ENCODE measurements around the gene RBM14.
A peak's percentile ranks its signal among the peaks of the same experiment; 100 is the strongest.
"Not testable (repeated sequence)": the region's sequence is repeated elsewhere in the genome, so short reads cannot be mapped to it uniquely, and the experiment has no call there.

Gene RBM14, protein sequence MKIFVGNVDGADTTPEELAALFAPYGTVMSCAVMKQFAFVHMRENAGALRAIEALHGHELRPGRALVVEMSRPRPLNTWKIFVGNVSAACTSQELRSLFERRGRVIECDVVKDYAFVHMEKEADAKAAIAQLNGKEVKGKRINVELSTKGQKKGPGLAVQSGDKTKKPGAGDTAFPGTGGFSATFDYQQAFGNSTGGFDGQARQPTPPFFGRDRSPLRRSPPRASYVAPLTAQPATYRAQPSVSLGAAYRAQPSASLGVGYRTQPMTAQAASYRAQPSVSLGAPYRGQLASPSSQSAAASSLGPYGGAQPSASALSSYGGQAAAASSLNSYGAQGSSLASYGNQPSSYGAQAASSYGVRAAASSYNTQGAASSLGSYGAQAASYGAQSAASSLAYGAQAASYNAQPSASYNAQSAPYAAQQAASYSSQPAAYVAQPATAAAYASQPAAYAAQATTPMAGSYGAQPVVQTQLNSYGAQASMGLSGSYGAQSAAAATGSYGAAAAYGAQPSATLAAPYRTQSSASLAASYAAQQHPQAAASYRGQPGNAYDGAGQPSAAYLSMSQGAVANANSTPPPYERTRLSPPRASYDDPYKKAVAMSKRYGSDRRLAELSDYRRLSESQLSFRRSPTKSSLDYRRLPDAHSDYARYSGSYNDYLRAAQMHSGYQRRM

DNA sequence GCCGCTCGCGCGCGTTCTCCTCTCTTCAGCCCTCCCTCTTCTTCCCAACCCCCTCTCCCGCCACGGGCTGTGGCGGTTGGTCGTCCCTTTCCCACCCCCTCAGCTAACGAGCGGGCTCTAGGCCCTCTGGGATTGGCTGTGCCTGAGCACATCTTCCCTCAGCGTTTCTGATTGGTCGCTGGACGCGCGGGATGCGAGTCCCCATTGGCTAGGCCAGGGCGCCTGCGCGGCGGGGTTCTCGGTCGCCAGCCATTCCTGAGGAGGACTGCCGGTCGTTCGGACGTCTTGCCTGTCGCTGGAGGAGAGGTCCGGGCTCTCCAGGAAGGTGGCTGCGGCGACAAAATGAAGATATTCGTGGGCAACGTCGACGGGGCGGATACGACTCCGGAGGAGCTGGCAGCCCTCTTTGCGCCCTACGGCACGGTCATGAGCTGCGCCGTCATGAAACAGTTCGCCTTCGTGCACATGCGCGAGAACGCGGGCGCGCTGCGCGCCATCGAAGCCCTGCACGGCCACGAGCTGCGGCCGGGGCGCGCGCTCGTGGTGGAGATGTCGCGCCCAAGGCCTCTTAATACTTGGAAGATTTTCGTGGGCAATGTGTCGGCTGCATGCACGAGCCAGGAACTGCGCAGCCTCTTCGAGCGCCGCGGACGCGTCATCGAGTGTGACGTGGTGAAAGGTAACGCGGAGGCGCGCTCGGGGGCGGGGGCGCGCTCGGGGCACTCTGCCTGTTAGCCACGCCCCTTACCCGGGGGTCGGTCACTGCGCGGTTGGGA lies at the start of gene RBM14:
RBM14 (plus strand) TSS at position 252 of the 776 bp plus-strand sequence; CDS start at position 343, 91 bp downstream.
- DNase-seq (ENCODE audit: low read depth), result peak; percentile 98

DNA sequence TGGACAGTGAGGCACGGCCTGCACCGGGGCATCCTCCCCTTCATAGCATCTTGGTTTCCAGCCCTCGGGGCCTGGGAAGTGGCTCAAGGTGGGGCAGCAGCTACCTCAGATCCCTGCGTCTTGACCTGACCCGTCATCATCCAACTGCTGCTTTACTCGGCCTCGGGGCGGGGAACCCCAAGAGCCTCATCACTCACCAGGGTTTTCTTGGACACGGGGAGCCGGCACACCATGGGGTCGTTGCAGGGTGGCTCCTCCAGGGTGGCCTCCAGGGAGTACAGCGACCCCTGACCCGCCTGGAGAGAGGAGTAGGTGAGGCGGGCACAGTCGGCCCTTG lies 48.7 kb upstream of the RBM14 start:
- no peak for DNase-seq (ENCODE audit: low read depth)

DNA sequence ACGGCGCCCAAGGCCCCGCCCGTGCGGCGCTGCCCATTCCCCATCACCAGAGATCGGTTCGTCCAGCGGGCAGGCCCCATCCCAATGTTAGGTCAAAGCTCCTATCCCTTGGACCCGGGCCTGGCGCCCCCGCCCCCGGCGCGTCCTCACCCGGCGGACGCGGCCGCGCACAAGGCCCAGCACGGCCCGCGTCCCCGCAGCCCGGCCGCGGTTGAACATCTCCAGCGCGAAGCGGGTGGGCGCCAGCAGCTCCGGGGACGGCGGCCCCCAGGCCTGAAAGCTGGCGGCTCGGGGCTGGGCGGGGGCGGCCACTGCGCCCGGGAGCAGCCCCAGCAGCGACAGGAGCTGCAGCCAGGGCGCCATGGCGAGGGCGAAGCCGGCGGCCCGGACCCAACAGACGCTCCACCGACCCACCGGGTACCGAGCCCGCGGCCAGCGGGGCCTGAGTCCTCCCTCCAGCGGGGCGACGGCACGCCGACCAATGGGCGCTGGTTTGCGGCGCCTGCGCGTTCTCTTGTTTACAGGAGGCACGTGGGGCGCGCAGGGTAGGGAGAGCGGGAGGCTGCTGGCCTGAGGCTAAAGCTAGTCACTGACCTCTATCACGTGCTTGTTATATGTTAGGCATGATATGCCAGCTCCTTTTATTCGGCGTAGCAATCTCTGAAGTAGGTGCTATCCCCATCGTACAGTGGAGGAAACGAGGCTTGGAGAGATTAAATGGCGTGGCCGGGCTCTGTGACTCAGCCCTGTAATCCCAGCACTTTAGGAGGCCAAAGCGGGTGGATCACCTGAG lies 48.1 kb upstream of the RBM14 start, which contains the start of gene CTSF:
CTSF (minus strand) TSS at position 483 of the 793 bp plus-strand sequence; CDS start at position 363, 120 bp downstream.
- peak; percentile 62 for DNase-seq (ENCODE audit: low read depth)

DNA sequence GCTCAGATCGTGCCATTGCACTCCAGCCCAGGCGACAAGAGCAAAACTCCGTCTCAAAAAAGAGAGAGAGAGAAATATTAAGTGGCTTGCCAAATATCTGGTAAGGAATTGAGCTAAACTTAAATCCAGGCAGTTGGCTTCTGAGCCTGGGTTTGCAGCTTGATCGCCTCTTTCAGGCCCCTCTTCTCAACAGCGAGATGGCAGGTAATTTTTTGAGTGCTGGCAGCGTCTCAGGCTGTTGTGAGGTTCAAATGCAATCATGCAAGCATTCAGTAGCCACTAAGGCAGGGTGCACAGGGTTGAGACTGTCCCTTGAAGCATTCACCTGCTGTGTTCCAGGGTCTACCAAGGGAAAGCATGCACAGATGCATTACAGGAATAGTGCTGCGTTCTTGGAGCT lies 47.4 kb upstream of the RBM14 start:
- DNase-seq (ENCODE audit: low read depth), result no peak

DNA sequence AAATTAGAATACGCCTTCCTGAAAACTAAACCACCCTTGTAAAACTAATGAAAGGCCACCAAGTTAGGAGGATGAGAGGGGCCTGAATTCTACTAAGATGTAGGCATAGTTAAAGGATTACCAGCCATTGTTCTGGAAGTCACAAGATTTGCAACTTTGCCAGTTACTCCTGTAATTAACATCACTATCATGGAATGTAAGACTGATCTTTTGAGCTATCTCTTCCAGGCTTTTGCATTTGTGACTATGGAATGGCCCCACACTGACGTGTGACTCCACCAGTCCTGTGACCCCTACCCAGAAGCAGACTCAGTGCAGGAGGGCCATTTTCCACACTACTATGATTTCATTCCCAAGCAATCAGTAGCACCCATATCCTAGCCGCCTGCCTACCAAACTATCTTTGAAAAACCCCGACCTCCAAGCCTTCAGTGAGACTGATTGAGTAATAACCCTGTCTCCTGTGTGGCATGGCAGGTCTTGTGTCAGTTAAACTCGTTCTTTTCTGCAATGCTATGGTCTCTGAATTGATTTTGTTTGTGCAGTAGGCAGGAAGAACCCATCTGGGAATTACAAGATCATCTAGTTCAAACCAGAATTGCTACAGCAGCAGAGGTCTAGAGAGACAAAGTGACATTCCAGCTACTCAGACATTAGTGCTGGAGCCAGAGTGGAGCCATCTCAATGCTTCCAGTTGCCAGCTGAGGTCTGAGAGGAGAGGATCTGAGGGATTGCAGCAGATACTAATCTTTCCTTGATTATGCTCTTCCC lies 46.2 kb upstream of the RBM14 start:
- no peak for DNase-seq (ENCODE audit: low read depth)

DNA sequence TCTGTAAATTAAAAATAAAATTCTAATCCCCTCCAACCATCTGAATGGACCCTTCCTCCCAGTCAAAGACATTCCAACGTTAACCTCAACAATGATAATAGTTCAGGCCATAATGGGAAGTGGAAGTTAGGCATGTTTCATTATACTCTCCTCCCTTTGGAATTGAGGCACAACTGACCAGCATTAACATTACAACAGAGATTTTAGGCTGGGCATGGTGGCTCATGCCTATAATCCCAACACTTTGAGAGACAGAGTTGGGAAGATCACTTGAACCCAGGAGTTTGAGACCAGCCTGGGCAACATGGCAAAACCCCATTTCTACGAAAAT lies 45.6 kb upstream of the RBM14 start:
- no peak for DNase-seq (ENCODE audit: low read depth)

DNA sequence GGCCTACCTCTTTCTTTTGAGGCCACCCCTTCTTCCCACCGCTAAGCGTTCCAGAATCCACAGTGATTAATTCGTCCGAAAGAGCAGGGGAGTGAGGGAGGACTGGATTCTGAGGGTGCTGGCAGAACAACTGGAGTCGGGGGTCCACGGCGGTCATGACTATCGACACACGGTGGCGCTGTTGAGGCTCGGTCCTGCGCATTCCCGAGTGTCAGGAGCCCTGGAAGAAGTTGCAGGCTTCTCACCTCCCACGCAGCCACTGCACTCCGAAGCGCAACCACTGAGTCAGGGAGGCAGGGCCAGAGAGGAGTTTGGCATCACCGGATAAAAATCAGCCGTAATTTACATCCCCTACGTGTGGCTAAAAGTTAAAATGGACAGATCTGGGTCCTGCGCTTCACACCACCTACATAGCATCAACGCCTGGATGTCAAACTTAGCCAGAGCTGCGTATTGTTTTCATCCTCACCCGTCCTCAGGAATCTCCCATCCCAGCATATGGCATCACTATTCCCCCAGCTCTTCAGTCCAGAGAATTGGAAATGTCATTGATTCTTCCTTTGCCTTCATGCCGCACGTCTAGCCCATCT lies 37.3 kb upstream of the RBM14 start:
- peak; percentile 79 for DNase-seq (ENCODE audit: low read depth)

DNA sequence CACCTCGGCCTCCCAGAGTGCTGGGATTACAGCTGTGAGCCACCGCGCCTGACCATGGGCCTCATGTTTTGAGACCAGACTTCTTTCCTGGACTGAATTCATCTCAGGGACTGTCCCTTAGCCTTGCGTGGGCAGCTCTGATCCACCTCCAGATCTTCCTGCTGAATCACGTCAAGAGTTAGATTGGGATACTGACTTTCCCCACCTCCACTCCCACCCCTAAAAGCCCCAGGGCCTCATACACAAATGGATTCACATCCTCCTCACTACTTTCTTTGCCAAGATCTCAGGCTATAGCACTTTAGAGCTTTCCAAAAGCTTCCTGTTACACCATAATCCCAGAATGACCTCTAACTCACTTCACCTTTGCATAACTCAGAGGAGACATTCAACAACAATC lies 35.6 kb upstream of the RBM14 start:
- DNase-seq (ENCODE audit: low read depth), result no peak

DNA sequence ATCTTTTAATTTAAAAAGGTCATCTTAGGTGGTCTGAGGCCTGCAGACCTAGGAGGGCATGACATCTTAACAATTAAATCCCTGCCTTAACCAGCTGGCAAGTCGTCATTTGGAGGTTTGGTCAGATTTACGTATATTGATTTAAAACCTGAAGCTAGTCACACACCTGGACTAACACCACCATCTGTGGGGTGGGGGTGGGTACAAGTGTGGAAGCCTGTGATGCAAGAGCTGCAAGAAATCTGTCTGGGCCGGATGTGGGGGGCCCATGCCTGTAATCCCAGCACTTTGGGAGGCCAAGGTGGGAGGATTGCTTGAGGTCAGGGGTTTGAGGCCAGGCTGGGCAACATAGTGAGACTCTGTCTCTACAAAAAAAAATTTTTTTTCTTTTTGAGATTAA lies 35.2 kb upstream of the RBM14 start:
- DNase-seq (ENCODE audit: low read depth), result no peak

DNA sequence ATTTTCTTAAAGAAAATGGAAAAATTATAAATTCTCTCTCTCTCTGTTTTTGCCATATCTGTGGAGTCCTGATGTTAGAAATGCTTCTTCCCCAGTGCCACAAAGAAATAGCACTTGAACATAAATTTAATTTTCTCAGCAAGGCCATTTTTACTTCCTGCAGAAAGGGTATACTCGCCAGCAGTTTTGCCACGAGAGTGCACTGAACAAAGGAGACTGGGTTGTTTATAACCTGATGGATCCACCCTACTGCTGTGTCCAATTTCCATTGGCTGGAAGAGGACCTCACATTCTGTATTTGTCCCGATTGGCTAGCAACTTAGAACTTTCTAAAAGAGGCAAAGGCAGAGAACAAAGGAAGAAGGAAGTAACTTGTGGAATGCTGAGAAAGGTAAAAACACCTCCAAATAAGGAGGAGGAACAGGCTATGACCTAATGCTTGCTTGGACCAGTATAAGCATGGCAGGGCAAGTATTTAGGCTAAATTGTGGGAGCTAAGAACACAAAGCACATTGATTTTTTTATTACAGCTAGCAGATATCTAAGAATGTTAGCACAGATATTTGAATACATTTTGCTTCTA lies 33.8 kb upstream of the RBM14 start:
- not testable (repeated sequence) for DNase-seq (ENCODE audit: low read depth)

DNA sequence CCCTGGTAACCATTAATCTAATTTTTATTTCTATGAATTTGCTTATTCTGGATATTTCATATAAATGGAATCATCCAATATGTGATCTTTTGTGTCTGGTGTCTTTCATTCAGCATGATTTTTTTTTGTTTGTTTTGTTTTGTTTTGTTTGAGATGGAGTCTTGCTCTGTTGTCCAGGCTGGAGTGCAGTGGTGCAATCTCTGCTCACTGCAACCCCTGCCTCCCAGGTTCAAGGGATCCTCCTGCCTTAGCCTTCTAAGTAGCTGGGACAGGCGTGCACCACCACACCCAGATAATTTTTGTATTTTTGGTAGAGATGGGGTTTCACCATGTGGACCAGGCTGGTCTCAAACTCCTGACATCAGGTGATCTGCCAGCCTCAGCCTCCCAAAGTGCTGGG lies 31.0 kb upstream of the RBM14 start:
- DNase-seq (ENCODE audit: low read depth), result not testable (repeated sequence)

DNA sequence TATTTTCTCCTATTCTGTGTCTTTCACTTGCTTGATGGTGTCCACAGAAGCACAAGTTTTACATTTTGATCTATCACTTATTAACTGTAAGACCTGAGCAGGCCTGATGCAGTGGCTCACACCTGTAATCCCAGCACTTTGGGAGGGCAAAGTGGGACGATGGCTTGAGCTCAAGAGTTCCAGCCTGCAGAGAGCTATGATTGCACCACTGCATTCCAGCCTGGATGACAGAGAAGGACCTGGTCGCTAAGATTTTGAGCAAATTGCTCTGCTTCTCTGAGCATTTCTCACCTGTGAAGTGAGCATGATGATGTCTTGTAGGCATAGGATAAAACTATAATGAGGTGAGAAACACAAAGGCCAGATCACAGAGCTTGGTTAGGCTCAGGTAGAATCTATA lies 30.3 kb upstream of the RBM14 start:
- DNase-seq (ENCODE audit: low read depth), result no peak

DNA sequence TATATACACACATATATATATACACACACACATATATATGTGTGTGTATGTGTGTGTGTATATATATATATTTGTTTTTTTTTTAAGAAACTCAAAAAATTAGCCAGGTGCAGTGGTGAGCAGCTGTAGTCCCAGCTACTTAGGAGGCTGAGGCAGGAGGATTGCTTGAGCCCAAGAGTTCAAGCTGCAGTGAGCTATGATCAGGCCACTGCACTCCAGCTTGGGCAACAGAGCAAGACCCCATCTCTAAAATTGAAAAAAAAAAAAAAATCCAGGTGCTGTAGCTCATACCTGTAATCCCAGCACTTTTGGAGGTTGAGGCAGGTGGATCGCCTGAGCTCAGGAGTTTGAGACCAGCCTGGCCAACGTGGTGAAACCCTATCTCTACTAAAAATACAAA lies 27.1 kb upstream of the RBM14 start:
- not testable (repeated sequence) for DNase-seq (ENCODE audit: low read depth)

DNA sequence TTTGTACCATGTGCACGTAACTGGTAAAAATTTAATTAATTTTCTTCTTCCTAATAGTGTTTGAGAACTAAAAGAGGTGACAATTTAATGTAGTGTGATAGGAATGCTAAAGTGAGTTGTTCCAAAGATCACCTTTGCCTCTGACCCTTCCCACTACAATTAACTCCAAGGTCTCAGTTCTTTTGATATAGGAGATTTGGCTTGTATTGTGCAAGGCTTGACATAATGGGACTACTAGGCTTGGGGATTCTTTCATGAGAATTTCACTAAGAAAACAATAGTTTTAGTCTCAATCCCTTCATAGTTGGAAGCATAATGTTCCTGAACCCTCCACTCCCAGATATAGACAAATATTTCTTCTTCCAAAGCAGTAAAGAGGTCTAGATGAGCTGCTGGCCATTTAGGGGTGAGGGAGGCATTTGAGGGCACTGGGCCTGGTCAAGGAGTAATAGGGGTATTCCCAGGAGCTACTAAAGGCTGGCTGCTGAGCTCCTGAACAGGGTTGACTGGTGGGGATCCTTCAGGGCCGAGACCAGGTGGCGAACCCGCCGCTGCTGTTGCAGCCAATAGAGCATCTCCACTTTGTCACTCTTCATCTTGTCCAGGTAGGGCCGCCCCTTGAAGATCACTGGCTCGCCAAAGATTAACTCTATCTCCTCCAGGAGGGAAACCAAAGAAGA lies 26.3 kb upstream of the RBM14 start:
- no peak for DNase-seq (ENCODE audit: low read depth)

DNA sequence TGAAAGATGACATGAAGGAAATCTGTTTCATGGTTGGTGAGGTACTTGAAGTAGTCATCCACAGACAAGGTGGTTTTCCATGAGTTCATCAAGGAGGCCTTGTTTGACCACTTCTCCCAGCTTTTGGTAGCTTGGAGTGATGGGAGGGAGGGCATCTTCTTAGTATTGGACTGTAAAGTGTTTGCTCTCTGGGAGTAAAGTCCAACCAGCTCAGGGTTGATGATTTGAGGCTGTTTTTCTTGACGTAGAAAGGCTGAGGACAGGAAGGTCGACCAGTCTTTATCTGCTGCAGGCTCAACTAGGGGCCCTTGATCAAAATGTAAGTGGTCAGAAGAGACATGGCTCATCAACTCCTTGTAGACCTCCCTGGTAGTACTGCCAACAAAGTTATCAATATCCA lies 25.3 kb upstream of the RBM14 start:
- no peak for DNase-seq (ENCODE audit: low read depth)

DNA sequence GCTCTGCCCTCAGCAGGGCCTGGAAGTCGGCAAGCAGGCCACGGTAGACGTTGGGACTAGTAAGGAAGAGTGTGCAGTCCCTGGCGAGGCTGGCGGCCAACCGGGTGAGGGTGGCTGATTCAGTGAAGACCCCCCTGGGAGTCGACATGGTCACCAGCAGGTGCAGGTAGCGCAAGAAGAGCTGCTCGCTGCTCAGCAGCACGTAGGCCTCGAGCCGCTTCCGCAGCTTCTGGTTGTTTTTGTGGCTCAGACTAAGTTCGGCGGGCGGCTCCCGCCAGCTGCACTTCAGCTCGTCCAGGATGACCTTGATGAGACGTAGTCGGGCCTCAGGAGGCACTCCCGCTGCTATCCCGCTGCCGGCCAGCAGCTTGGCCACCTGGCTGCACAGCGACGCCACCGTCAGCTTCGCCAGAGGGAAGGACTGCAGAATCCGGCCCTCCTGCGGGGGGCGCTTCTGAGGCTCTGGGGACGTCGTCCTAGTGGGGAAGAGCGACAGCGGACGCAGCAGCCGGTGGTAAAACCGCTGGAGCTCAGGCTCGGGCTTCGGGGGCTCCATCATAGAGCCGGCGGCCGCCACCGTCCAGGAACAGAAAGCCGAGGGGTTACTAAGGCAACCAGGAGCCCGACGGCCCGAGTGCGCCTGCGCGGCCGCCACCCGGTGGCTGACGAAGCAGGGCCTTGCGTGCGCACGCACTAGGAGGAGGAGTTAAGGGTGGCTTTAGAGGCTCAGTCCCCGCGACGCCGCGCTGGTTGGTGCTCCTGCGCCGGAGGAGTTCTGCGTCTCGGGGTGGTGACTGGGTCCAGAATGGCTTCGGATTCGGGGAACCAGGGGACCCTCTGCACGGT lies 23.8 kb upstream of the RBM14 start, which contains the start of the genes CCDC87 and CCS:
CCDC87 (minus strand) TSS at position 607 of the 846 bp plus-strand sequence; CDS start at position 559, 48 bp downstream.
CCS (plus strand) TSS at position 729 of the 846 bp plus-strand sequence; CDS start at position 806, 77 bp downstream.
- DNase-seq (ENCODE audit: low read depth), result peak; percentile 97

DNA sequence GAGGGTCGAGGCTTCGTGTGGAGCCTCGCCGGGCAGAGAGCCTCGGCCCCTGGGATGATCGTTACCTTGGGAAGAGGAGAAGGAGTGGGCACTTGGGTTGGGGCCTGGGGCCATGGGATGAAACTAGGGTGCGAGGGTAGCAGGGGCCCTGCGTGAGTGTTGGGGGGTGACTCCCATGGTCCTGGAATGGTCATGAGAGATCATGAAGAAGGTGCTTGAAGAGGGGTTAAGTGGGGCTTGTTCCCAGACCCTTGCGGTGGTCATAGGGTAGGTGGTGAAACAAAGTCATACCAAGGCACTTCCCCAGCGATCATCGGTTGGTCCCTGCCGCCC lies 23.2 kb upstream of the RBM14 start:
- DNase-seq (ENCODE audit: low read depth), result no peak

DNA sequence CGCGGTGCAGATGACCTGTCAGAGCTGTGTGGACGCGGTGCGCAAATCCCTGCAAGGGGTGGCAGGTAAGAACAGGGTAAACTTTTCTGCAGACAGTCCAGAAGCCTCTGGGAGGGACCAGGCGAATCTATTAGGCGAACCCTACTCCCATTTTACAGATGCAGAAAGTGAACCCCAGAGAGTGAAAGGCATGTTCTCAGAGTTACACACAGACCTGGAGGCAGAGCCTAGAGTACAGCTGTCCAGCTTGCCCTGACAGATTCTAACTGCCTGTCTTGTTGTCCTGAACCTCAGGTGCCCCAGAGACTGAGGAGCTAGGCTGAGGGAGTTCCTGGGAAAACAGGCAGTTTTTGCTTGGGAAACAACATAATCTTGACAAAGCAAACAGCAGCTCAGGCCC lies 22.8 kb upstream of the RBM14 start:
- DNase-seq (ENCODE audit: low read depth), result no peak

Data from activated T-cell treated with anti-CD3 and anti-CD28 coated beads for 24 hours (primary cell).